Colonic mucosa (tissue), 4 donors: ENCODE results near the gene FARSA. TPM values are rescaled to one million over a fixed set of nuclear protein-coding genes. Genes with fewer than 3 reads are reported as not detected.
"Not testable (repeated sequence)": the region's sequence is repeated elsewhere in the genome, so short reads cannot be mapped to it uniquely, and the experiment has no call there.

Experiments
- DNase-seq: peaks from one replicate; pipeline ENCODE4 v3.0.0-alpha.2; 2020
- H3K27ac ChIP-seq: fragments of 200-600 bp; one replicate; pipeline ENCODE4 v1.8.0; 2021
- H3K27me3 ChIP-seq: fragments of 200-600 bp; one replicate; pipeline ENCODE4 v1.8.0; 2021
- H3K36me3 ChIP-seq: fragments of 200-600 bp; one replicate; pipeline ENCODE4 v1.8.0; 2021
- H3K4me1 ChIP-seq: fragments of 200-600 bp; one replicate; pipeline ENCODE4 v1.8.0; 2021; ENCODE audit warnings: mild to moderate bottlenecking
- H3K4me3 ChIP-seq: fragments of 200-600 bp; one replicate; pipeline ENCODE4 v1.8.0; 2021
- H3K9ac ChIP-seq, 2 donors: one replicate each; pipeline ENCODE4 v1.7.0; 2013; ENCODE audit warnings: control low read depth in 2 of 2, low read depth in 2 of 2, low read length in 2 of 2
- H3K9me3 ChIP-seq: fragments of 200-600 bp; one replicate; pipeline ENCODE4 v1.8.0; 2021
- intact Hi-C: fragments of 100-400 bp; cut with DNase I; formaldehyde crosslinking; loops from one replicate; pipeline ENCODE4 v1.14.1; 2022
- total RNA-seq, 2 donors: library from RNA; stranded (reverse); fragmentation: NEBNext Ultra II Directional in 1 of 2; extraction: Animal tissue kit (Norgen Biotek cat#: 25700) in 1 of 2; gene quantifications; one replicate each; pipeline ENCODE4 v1.2.1, GENCODE V29; 2021
- TF ChIP-seq, protein P1 (sequence below): fragments of 200-600 bp; IDR thresholded peaks from one replicate; pipeline ENCODE4 v1.8.0; 2022; ENCODE audit warnings: antibody characterized with exemption, mild to moderate bottlenecking
- donor health status: healthy.
- donor health status: DM: no; HTN: no; CAD: no.
- donor health status: DM: no; HTN: no; CAD: no.

The FARSA gene
- total RNA-seq, 2 donors from 2014 or later: 46.9 to 111 TPM

DNA sequence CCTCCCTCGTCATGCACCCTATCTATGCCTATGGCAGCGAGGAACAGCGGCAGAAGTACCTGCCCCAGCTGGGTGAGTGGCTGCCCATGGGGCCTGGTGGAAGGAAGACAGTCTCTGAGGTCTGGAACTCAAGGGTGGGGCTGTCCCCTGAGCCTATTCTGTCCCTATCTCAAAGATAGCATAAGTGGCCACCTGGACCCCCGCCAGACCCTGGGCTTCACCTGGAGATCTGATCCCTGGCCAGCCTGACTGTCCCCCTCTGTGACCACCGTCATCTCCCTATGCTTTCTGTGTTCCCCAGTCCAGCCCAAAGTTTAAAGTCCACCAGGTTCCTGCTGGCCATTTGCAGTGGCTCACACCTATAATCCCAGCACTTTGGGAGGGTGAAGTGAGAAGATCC, 39.9 kb downstream of the FARSA start:
- H3K27me3 ChIP-seq: no peaks in the 10 kb centered on the region
- H3K9me3 ChIP-seq: no peaks in the 10 kb centered on the region
- H3K9ac ChIP-seq: no peak overlapping the region
- DNase-seq: no peak
- no peaks in the 10 kb centered on the region for H3K36me3 ChIP-seq
- intact Hi-C loops: no loop called here
- no peak overlapping the region for H3K4me3 ChIP-seq
- H3K4me1 ChIP-seq: peaks cover 6% of the 10 kb centered on the region
- TF ChIP-seq, protein P1, sequence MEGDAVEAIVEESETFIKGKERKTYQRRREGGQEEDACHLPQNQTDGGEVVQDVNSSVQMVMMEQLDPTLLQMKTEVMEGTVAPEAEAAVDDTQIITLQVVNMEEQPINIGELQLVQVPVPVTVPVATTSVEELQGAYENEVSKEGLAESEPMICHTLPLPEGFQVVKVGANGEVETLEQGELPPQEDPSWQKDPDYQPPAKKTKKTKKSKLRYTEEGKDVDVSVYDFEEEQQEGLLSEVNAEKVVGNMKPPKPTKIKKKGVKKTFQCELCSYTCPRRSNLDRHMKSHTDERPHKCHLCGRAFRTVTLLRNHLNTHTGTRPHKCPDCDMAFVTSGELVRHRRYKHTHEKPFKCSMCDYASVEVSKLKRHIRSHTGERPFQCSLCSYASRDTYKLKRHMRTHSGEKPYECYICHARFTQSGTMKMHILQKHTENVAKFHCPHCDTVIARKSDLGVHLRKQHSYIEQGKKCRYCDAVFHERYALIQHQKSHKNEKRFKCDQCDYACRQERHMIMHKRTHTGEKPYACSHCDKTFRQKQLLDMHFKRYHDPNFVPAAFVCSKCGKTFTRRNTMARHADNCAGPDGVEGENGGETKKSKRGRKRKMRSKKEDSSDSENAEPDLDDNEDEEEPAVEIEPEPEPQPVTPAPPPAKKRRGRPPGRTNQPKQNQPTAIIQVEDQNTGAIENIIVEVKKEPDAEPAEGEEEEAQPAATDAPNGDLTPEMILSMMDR: no peak
- H3K27ac ChIP-seq: no peak overlapping the region

DNA sequence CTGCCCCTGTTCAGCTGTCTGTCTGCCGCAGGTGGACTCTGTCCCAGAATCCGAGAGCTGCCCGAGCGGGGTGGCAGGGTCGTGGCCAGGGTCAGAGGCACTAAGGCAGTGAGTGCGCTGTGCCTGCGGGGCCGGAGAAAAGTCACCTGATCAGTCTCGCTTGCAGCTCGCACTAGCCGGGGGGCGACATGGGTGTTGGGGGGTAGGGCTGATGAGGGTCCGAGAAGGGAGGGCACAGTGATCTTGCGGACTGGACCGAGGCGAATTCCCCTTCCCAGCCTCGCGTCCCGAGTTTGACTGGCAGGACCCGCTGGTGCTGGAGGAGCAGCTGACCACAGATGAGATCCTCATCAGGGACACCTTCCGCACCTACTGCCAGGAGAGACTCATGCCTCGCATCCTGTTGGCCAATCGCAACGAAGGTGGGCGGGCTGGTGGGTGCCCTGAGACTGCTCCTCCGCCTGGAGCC, 41.9 kb downstream of the FARSA start:
- Histone ChIP-seq H3K9me3 (no peaks in the 10 kb centered on the region), H3K36me3 (no peaks in the 10 kb centered on the region), H3K27ac (no peak overlapping the region), H3K4me3 (peak overlapping the region; percentile 93), H3K9ac (peak overlapping the region; percentile 77 to 79), H3K27me3 (no peaks in the 10 kb centered on the region), H3K4me1 (peaks cover 6% of the 10 kb centered on the region)
- intact Hi-C loops: no loop called here
- no peak for DNase-seq
- TF ChIP-seq, protein P1: no peak

DNA sequence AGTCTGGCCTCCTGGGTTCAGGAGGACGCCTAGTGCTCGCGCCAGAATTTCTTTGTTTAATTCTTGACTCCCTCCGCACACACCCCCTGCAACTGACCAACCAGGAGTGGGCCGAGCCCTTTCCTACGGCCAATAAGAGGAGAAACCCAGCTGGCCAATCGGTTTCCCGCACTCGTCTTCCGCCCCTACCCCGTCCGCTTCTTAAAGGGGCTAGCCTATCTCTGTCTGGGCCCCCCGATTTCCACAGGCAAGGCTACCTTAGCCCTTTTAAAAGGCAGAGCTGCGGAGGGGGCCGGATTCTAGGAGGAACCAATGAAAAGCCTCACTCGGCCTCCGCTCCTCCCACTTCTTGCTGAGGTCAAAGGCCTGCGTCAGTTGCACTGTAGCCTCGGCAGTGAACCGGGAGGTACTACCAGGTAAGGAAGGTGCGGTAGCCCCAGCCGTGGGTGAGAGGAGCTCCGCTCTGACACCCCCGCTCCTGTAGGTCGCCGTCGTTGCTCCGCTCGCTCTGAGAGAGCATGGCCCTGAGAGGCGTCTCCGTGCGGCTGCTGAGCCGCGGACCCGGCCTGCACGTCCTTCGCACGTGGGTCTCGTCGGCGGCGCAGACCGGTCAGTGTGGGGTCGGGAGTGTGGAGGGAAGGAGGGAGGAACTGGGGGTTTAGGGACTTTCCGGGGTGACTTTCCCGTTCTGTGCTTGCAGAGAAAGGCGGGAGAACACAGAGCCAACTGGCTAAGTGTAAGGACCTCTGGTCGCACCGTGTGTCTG, 42.5 kb downstream of the FARSA start, which contains the start of gene GCDH:
GCDH (plus strand) TSS at position 374 of the 766 bp plus-strand sequence; CDS start at position 519, 145 bp downstream.
- H3K27me3 ChIP-seq: no peaks in the 10 kb centered on the region
- DNase-seq: peak; percentile 98
- TF ChIP-seq, protein P1: no peak
- peak within 1 kb of the TSS; percentile 77 to 79 for H3K9ac ChIP-seq
- H3K4me1 ChIP-seq: peaks cover 6% of the 10 kb centered on the region
- intact Hi-C loops: no loop called here
- no peaks in the 10 kb centered on the region for H3K36me3 ChIP-seq
- no peaks in the 10 kb centered on the region for H3K9me3 ChIP-seq
- H3K4me3 ChIP-seq: peak within 1 kb of the TSS; percentile 93
- H3K27ac ChIP-seq: no peak within 1 kb of the TSS

DNA sequence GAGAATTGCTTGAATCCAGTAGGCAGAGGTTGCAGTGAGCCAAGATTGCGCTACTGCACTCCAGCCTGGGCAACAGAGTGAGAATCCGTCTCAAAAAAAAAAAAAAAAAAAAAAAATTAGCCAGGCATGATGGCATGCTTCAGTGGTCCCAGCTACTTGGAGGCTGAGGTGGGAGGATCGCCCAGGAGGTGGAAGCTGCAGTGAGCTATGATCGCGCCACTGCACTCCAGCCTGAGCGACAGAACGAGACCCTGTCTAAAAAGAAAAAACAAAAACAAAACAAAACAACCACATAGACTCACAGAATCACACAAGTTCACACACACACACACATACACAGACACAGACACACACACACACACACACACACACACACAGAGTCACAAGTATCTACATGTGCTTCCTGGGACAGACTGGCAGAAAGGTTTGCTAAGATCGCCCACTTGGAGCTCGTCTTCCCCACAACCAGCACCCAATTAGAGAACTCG, 43.2 kb downstream of the FARSA start:
- DNase-seq, H3K27ac ChIP-seq, H3K4me1 ChIP-seq, H3K27me3 ChIP-seq, H3K9me3 ChIP-seq, intact Hi-C loops, H3K4me3 ChIP-seq, H3K36me3 ChIP-seq: not testable (repeated sequence)
- H3K9ac ChIP-seq: peak overlapping the region; percentile 7 to 79

DNA sequence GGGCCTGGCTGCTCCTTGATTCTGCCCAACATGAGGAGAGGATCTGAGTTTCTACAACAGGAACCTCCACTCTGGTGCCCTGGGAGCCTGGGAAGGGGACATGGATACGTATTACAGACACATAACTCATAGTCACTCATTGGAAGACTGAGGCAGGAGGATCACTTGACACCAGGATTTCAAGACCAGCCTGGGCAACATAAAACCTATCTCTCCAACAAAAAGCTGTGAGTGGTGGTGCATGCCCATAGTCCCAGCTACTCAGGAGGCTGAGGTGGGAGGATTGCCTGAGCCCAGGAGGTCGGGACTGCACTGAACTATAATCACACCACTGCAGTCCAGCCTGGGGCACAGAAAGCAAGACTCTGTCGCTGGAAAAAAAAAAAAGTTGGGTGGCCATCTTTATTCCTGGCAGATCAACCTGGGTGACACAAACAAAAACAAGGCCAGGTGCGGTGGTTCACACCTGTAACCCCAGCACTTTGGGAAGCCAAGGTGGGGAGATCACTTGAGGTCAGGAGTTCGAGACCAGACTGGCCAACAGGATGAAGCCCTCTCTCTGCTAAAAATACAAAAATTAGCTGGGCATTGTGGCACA, 45.4 kb downstream of the FARSA start:
- H3K9me3 ChIP-seq: no peaks in the 10 kb centered on the region
- no peak overlapping the region for H3K27ac ChIP-seq
- no peaks in the 10 kb centered on the region for H3K36me3 ChIP-seq
- TF ChIP-seq, protein P1: no peak
- H3K9ac ChIP-seq: no peak overlapping the region
- H3K4me3 ChIP-seq: no peak overlapping the region
- no peaks in the 10 kb centered on the region for H3K27me3 ChIP-seq
- DNase-seq: no peak
- peaks cover 6% of the 10 kb centered on the region for H3K4me1 ChIP-seq
- intact Hi-C loops: loop anchor here (5.0 kb wide), 1 partner anchor 74 kb away; no protein-coding TSS in a partner anchor
